HG03060 (cell line): ENCODE measurements around the gene ENTPD1.
"Not testable (repeated sequence)": the region's sequence is repeated elsewhere in the genome, so short reads cannot be mapped to it uniquely, and the experiment has no call there.

Experiments used
- ATAC-seq: cut with Tn5 transposase; IDR thresholded peaks from one replicate; pipeline ENCODE4 v1.9.1; 2021; ENCODE audit warnings: low read depth, moderate number of reproducible peaks; ENCODE audit not compliant: unreplicated experiment

The ENTPD1 gene

GRCh38 chr10:95756041-95756761, at the start of gene ENTPD1:
Gene ENTPD1 (plus strand): TSS chr10:95756163. CDS start chr10:95756240, 77 bp downstream.
- no peak for ATAC-seq

DNA sequence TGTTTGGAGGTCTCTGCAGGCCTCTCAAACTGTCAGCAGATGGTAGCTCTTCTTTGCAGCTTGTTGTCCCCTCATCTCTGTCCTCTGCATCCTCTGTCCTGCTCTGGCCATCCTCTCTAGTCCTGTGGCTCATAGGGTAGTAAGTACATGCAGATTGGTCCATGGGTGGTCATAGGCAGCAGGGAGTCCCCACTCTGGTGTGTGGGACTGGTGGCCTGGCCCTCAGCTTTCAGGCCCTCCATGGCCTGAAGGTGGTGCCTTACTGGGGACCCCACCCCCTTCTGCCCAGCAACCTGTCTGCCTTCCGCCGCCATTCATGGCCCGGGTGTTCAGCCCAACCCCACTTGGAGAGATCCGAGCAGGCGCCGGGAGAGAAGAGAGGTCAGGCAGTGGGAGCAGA, 49.4 kb upstream of the ENTPD1 start:
- ATAC-seq = no peak

DNA sequence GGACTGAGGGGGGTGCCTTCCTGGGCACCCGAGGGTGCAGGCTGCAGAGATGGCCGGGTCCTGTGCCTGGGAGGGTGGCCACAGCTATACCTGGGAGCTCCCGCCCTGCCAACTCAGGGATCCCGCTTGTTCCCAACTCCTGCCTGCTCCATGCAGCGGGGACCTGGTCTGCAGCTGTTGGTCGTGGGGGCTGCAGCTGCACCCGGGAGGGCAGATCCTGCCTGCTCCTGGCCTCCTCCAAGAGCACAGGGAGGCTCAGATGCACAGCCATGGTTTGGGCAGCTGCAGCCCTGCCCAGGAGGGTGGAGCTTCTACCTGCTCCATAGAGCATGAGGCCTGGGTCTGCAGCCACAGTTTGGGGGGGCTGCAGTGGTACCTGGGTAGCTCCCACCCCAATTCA, 49.0 kb upstream of the ENTPD1 start:
- no peak for ATAC-seq

DNA sequence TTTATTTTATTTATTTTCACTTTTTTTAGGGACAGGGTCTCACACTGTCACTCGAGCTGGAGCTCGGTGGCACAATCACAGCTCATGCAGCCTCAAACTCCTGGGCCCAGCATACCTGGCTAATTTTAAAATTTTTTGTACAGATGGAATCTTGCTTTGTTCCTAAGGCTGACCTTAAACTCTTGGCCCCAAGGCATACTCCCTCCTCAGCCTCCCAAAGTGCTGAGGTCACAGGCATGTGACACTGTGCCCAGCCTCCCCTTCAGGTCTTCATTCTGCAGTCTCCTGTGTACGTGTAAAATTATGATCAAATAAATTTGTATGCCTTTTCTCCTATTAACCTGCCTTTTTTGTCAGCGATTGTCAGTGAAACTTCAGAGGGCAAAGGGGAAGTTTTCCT, 44.5 kb upstream of the ENTPD1 start:
- ATAC-seq = no peak

DNA sequence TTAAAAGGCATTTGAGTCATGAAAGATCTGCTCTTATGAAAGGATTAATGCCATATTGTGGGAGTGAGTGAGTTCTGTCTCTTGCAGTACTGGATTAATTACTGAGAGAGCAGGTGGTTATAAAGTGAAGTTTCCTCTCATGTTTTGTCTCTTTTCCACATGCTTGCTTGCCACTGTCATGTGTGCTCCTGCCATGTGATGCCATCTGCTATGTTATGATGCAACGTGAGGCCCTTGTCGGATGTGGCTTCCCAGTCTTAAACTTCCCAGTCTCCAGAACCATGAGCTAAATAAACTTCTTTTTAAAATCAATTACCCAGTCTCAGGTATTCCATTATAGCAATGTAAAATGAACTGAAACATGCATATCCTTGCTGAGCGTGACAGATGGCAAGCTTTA, 39.5 kb upstream of the ENTPD1 start:
- no peak for ATAC-seq

DNA sequence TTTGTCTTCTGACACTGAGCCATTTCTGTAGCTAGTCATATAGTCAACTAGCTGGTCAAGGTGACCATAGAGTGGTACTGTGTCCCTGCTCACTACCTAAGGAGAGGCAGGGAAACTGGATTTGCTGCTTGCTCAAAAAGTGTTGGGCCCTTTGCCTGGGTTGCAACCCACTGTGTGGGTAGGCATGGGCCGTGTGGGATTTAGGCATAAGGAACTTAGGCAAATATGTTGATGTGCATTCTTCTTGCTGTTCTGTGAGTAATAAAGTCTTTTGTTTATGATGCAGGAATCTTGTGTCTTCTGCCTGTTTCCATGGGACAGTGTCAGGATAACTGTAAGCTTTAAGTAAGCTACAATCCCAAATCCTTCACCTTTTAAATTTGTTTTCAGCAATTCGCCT, 39.1 kb upstream of the ENTPD1 start:
- ATAC-seq = no peak

DNA sequence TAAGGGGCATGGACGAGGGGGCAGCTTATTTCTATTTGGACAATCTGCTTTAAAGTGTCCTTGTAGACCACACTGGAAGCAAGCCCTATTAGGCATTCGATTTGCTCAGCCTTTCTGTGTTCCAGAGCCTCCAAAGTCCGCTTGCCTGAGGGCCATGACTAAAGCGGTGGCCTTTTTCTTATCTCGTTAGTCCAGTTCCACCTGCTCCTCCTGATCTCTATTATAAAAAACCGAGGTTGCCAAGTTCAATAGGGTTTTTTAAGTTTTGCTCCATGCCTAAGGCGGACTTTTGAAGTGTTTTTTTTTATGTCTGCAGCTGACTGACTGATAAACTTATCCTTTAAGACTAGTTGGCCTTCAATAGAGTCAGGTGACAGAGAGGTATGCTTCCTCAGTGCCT, 35.2 kb upstream of the ENTPD1 start:
- ATAC-seq = not testable (repeated sequence)

- not testable (repeated sequence) for ATAC-seq
These were observed 33.5 kb upstream of the ENTPD1 start for GRCh38 chr10:95722496-95722895.

GRCh38 chr10:95728526-95728925, 27.4 kb upstream of the ENTPD1 start:
- no peak for ATAC-seq

DNA sequence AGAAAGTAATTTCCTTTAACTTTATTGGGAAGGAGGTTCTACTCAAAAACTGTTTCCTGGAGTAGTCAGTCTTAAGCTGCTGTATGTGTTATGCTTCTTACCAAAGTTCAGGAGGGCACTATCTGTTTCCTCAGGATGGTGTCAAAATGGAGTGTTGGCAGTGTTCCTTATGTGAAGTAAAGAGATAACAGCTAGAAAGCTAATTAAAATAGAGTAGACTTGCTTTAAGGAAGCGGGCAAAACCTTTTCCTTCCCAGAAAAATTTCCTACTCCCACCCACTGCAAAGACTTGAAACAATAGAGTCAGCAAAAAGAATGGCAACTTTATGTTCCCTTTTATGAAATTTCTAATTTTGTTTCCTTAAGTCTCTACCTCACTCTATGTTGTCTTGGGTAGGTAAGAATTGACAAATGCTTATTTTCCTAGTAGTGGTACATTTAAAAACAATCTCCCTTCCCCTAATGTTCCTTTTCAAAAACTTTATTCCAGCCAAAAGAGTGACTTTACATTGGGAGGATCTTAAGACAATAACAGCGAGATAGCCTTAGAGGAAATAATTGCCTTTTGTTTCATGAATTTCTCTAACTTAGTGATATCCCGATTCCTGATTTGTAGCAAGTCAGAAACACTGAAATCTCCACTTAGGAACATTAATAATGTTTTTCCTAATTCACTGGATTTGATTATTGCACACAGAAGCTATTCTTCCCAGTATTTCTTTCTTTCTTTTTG, 26.5 kb upstream of the ENTPD1 start:
- no peak for ATAC-seq

- ATAC-seq = no peak
These were observed 25.7 kb upstream of the ENTPD1 start for GRCh38 chr10:95730233-95730632.

DNA sequence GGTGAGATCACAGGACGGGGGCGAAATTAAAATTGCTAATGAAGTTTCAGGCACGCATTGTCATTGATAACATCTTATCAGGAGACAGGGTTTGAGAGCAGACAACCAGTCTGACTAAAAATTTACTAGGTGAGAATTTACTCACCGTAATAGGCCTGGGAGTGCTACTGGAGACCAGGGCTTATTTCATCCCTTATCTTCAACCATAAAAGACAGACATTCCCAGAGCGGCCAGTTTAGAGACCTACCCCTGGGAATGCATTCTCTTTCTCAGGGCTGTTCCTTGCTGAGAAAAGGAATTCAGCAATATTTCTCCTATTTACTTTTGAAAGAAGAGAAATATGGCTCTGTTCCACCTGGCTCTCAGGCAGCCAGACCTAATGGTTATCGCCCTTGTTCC, 23.1 kb upstream of the ENTPD1 start:
- ATAC-seq = not testable (repeated sequence)

DNA sequence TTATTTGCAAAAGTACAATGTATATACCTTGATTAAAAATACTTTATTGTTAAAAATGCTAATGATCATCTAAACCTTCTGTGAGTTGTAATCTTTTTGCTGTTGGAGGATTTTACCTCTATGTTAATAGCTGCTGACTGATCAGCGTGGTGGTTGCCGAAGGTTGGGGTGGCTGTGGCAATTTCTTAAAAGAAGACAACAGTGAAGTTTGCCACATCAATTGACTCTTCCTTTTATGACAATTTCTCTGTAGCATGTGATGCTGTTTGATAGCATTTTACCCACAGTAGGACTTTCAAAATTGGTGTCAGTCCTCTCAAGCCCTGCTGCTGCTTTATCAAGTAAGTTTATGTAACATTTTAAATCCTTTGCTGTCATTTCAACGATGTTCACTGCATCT, 16.9 kb upstream of the ENTPD1 start:
- no peak for ATAC-seq

DNA sequence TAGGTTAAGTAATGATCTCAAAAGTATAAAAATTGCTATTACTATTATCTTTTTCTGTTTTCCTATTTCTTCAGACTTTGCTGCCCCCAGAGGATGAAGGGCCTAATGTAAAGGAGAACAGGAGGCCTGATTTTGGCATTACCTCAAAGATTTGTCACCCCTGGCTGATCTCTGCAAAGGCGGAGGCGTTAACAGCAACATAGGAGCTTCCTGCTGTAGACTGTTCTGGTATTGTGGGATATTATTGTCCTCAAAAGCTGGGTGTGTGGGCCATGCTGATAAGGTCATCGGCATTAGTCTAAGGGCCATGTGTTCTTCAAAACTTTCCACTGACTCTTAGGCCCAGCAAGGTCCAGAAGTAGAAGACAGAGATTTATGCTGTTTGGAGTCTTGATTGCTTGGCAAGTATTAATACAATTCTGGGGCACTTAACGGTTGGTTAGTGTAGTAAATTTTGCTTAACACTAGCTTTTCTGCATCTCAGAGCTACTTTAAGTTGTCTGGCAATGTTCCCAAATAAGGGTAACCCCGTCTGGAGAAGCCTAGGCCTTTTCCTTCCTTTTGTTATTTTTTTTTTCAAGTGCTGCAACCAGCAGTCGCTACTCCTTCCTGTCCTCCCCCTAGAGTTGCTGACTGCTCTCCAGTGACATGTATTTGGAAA, 14.0 kb upstream of the ENTPD1 start:
- ATAC-seq = no peak

GRCh38 chr10:95742485-95742884, 13.5 kb upstream of the ENTPD1 start:
- ATAC-seq = no peak

DNA sequence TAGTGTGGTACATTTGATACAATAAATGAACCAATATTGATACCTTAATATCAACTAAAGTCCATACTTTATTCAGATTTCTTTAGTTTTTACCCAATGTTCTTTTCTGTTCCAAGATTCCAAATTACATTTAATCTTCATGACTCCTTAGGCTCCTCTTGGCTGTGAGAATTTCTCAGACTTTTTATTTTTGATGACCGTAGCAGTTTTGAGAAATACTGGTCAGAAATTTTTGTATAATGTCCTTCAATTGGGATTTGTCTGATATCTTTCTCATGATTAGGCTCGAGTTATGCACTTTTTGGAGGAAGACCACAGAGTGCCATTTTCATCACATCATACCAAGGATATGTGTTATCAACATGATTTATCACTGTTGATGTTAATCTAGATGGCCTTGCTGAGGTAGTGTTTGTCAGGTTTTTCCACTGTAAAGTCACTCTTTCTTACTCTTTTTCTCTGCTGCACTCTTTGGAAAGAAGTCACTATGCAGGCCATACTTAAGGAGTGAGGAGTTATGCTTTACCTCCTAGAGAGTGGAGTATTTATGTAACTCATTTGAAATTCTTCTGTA, 12.9 kb upstream of the ENTPD1 start:
- no peak for ATAC-seq

GRCh38 chr10:95745501-95745900, 10.5 kb upstream of the ENTPD1 start:
- ATAC-seq = no peak

DNA sequence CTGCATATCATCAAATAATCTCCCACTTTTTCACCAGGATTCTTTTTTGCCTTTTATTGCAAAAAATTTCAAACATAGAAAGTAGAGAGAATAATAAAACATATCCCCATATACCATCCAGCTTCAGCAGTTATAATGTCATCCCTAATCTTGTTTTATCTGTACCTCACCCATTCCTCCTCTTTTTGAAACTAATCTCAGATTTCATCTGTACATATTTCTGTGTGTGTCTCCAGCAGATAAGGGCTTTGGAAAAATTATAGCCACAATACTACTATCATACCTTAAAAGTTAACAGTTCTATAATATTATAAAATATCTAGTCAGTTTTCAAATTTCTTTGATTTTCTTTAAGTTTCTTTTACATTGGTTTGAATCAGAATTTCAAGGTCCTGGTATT, 7.6 kb upstream of the ENTPD1 start:
- ATAC-seq = no peak

DNA sequence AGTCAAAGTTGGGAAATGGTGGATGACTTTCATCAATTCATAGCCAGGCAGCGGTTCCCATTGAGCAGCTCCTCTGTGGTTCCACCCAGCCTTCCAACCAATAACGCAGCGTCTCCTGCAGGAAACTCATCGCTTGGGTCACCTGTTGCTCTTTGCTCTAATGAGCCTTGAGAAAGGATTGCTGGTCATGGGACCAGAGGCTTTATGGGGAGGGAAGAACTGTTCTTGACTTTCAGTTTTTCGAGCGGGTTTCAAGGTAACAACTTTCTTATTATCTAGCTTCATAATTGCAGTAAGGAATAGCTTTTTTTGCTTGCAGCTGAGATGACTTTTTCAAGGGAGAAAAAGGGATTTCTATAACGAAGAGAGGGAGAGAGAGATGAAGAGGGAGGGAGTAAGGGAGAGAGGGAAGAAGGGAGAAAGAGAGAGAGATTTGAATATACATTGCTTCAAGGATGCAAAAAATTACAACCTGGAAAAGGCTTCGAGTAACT, 405 bp upstream of the ENTPD1 start:
- no peak for ATAC-seq

DNA sequence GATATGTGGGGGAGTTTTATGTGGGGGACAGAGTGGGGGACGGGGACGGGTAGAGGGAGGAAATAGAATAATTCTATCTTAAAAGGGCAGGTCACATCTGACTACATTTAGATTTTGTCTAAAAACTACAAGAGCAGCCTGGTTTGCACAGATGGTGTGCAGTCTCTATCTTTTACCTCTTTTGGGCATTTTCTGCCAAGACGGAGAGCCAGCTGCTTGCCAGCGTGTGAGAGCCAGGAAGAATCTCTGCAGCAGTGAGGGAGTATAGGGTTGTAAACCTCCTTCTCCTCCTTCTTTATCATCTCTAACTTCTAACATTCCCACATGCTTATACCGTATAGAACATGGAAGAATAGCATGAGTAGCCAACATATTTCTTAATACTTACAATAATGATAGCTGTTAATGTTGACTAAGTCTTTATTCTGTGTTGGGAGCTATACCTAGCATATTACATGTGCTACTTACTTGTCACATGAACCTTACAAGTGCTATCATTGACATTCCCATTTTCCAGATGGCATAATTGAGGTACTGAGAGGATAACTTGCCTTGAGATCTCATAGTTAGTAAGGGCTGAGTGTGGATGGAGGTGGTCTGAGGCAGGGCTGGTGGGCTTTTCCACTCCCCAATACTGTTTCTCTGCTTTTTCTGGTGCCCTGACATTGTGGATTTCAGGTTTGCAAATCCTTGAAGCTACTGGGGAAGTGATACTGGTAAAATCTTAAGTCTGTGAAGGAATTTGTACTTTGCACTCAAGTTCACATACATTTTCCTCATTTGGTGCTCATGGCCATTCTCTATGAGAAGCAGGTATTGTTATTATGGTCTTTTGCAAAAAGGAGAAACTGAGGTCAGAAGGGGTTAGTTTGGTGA, 1.1 kb downstream of the ENTPD1 start:
- no peak for ATAC-seq
